GM21737 (cell line): Measurements from ENCODE around the gene DUSP7.

ENCODE experiments used
- ATAC-seq: cut with Tn5 transposase; IDR thresholded peaks from one replicate; pipeline ENCODE4 v1.9.1; 2021; ENCODE audit warnings: mild to moderate bottlenecking, moderate library complexity; ENCODE audit not compliant: unreplicated experiment

The DUSP7 gene

GRCh38 chr3:52031896-52032295 lies 24.5 kb downstream of the DUSP7 start:
- ATAC-seq: no peak

DNA sequence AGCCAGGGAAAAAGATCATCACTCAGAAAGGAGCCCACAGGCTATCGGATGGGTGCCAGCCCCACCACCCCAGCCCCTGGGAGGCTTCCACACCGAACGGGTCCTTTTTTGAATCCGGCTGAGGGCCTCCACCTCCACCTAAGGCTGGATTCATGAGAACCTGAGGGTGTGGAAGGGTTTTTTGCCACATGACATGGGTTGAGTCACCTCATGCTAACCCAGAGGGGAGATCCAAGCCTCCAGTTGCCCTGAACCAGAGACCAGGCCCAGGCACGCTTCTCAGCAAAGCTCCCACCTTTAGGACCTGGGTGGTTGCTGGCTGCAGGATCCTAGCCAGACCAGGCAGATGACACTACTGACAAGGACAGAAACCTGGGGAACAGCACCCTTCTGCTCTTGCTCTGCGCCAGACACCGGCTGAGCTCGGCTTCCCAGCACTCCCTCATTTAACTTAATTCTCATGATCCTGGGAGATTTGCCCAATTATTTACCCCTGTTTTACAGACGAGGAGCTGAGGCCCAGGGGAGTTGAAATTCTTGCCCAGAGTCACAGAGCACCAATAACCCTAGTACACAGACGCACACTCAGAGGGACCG lies 25.6 kb downstream of the DUSP7 start:
- ATAC-seq: no peak

DNA sequence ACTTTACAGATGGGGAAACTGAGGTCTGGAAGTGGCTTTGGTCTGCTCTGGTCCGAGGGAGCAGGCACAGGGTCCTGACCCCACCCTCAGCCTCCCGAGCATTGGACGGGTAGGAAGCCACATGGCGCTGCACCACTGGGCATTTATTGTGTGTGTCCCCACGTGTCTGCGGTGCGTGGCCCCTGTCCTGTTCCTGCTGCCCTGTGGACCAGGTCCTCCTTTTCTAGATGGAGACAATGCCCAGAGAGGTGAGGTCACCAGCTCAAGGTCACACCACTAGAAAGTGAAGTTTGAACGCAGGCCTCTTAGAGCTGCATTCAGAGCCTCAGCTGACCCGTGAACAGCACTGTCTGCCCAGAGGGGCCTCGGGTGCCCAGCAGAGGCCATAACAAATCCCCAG lies 26.8 kb downstream of the DUSP7 start:
- ATAC-seq: no peak

- no peak for ATAC-seq
These were observed 27.3 kb downstream of the DUSP7 start for GRCh38 chr3:52029053-52029452.

DNA sequence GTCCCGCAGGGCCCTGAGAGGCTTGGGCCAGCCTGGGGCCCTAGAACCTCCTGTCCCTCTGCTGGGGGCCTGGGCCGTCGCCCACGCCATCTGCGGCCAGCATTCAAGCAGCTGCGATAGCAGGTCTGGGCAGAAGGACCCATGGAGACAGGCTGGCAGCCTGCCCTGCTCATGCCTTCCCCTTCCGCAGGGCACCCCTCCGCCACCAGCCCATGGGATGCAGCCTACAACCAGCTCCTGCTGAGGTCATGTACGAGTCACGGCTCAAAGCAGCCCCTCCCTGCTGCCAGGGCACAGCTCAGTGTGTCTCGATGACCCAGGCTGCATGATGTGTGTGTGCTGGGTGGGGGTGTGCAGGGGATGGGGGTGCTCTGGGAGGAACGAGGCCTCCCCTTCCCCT lies 27.8 kb downstream of the DUSP7 start:
- no peak for ATAC-seq

DNA sequence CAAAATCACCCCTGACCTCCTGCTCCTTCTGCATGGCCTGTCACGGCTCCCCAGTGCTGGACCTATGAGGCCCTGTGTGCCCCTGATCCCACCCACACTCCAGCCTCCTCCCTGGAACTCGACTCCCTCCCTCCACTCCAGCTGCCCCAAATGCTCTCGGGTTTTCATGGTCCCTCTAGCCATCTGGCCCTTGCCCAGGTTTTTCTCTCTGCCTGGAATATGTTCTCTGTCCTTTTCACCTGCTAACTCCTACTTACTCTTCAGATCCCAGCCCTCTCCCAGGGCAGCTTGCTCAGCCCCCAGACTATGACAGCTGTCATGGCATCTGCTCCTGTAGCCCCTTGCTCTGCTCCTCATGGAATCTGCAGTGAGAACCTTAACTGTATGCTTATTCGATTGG lies 30.3 kb downstream of the DUSP7 start:
- ATAC-seq: no peak

DNA sequence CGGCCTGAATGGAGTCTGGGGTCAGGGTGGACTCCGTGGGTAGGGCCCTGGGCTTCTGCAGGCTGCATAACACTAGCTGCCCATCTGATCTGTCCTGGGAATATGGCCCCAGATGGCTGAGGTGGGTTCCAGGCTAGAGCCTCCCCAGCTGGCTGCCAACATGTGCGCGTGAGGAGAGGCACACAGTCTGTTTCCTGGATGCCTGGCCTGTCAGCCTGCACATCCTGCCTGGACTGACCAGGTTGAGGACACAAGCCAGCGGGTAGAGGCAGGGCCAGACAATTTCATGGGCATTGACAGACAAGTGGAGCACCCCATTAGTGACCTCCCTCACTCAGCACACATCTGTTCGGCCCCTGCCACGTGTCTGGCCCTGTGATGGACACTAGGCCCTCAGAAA lies 30.9 kb downstream of the DUSP7 start:
- no peak for ATAC-seq

- no peak for ATAC-seq
These were observed 31.5 kb downstream of the DUSP7 start for GRCh38 chr3:52024765-52025452.

- peak; percentile 67 for ATAC-seq
These were observed 32.3 kb downstream of the DUSP7 start for GRCh38 chr3:52023860-52024764.

DNA sequence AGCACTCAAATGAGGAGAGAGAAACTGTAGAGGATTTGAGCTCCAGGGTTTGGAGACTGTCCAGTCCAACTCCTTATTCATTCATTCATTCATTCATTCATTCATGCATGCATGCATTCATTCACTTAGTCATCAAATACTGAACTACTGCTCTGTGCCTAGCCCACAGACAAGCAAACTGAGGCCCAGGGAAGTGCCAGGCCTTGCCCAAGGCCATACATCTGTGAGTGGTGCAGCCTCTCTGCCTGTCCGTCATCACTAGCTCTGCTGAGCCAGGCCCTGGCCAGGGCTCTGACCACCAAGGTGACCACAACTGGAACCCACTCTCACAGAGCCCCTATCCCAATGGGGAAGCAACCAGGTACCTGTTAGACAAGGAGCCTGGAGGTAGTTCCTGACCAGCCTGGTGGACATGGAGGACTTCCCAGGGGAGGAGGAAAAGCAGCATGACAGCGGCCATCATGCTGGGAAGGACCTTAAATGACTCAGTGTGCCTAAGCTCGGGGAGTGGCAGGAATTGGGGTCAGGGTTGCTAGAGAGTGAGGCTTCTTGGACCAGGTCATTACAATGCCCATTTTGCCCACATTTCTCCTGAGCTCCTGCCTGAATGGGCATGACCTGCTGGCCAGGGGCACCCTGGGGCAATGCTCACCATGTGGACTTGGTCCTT lies 33.1 kb downstream of the DUSP7 start:
- no peak for ATAC-seq

GRCh38 chr3:52022323-52023100 lies 33.9 kb downstream of the DUSP7 start:
- ATAC-seq: no peak

GRCh38 chr3:52021489-52022268 lies 34.7 kb downstream of the DUSP7 start:
- ATAC-seq: no peak

DNA sequence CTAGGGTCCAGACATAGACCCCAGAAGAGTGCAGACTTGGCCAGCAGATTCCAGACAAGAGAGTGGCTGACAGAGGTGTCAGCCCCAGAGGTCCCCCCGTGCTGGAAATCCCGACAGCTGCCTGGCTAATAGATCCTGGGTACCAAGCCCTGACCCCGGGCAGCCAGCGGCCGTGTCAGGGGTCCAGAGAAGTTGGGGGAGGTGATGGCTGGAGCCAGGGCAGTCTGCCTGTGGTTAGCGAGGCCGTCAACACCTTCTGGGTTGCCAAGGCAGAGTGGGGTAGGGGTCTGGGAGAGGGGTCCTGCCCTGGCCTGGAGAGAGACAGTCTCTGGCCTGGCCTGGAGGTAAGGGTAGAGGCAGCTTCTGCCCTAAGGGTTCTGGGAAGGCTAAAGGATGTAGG lies 35.6 kb downstream of the DUSP7 start:
- ATAC-seq: no peak

DNA sequence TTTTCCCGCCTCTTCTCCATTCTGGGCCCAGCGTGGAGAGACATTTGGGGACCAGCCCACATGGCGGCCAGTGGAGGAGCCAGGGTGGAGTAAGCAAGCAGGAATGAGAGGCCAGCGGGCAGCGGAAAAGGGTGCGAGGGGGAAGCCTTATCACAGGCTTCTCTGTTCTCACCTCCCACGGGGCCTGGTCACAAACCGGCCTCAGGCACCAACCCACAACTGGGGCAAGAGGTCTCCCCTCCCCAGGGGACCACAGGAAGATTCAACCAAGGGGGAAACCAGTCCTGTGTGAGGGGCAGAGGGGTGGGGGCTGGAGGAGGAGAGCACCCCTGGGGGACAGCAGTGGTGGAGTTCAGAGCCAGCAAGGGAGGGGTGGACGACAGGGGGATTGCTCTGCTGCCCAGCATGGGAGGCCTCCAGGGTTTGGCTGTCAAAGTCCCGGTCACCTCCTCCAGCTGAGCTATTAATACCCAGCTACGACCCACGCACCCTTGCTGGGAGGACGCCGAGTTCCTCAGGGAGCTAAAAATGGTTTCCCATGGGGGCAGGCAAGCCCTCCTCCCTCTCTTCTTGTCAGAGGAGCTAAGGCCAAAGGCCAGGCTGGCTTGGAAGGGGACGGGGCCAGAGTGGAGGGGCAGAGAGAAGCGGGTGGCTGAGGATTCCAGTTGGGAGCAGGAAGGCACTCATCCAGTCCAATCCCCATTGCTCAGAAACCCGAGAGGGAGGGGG lies 36.9 kb downstream of the DUSP7 start:
- ATAC-seq: no peak

DNA sequence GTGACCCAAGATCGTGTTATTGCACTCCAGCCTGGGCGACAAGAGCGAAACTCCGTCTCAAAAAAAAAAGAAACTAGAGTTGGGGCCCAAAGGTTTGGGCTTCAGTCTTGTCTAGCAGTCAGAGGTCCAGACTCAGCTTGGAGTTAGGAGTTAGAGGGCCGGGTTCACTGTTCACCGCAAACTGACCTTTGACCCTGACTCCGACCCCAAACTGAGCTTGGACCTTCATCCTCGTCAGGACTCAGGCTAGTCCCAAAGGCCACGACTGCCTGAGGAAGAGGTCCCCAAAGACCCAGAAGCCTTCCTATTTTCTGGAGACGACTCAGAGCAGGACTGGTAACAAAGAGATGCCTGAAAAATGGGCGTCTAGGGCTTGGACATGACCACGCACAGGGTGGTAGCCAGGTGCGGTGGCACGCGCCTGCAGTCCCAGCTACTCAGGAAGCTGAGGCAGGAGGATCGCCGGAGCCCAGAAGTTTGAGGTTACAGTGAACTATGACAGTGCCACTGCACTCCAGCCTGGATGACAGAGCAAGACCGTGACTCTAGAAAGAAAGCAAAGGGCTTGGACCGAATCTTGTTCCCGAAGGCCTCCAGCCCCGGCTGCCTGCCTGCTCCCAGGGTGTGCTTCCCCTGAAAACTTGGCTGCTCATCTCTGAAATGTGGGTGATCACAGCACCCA lies 37.9 kb downstream of the DUSP7 start:
- no peak for ATAC-seq

- ATAC-seq: no peak
These were observed 38.8 kb downstream of the DUSP7 start for GRCh38 chr3:52017586-52017985.

- ATAC-seq: no peak
These were observed 40.7 kb downstream of the DUSP7 start for GRCh38 chr3:52015438-52016228.

GRCh38 chr3:52014613-52015012 lies 41.8 kb downstream of the DUSP7 start:
- no peak for ATAC-seq
